Loucy (cell line): ENCODE data around the gene RNF11.
A peak's percentile ranks its signal among the peaks of the same experiment; 100 is the strongest.

ENCODE experiments used
- H2AFZ ChIP-seq: fragments of 200-600 bp; sonication (generic); 2 replicates; pipeline ENCODE4 v1.6.0; 2016; ENCODE audit warnings: antibody characterized with exemption, mild to moderate bottlenecking, low read length, moderate library complexity
- H3F3A ChIP-seq: fragments of 200-600 bp; 2 replicates; pipeline ENCODE4 v1.6.0; 2016; ENCODE audit warnings: antibody characterized with exemption, low read depth, mild to moderate bottlenecking
- H3K27me3 ChIP-seq: fragments of 200-600 bp; sonication (generic); 2 replicates; pipeline ENCODE4 v1.6.1; 2014; ENCODE audit warnings: low read length, mild to moderate bottlenecking; ENCODE audit not compliant: insufficient read depth, poor library complexity, severe bottlenecking
- H3K36me3 ChIP-seq: fragments of 200-600 bp; sonication (generic); 2 replicates; pipeline ENCODE4 v1.6.1; 2016; ENCODE audit warnings: low read length; ENCODE audit not compliant: insufficient read depth
- H3K4me1 ChIP-seq: fragments of 200-600 bp; sonication (generic); 2 replicates; pipeline ENCODE4 v1.5.1; 2014; ENCODE audit warnings: low read length, mild to moderate bottlenecking; ENCODE audit not compliant: insufficient read depth, poor library complexity, severe bottlenecking
- H3K4me2 ChIP-seq: fragments of 200-600 bp; sonication (generic); 2 replicates; pipeline ENCODE4 v1.6.0; 2014; ENCODE audit warnings: antibody characterized with exemption, low read length, low read depth, mild to moderate bottlenecking; ENCODE audit not compliant: poor library complexity, severe bottlenecking
- H3K4me3 ChIP-seq: fragments of 200-600 bp; sonication (generic); 2 replicates; pipeline ENCODE4 v1.5.1; 2014; ENCODE audit warnings: low read length, mild to moderate bottlenecking, mixed read lengths; ENCODE audit not compliant: poor library complexity, severe bottlenecking
- H3K79me2 ChIP-seq: fragments of 200-600 bp; sonication (generic); 2 replicates; pipeline ENCODE4 v1.6.1; 2014; ENCODE audit warnings: low read length; ENCODE audit not compliant: insufficient read depth
- H3K9ac ChIP-seq: fragments of 200-600 bp; sonication (generic); 2 replicates; pipeline ENCODE4 v1.6.0; 2014; ENCODE audit warnings: mild to moderate bottlenecking, low read depth, low read length, moderate library complexity; ENCODE audit not compliant: poor library complexity, severe bottlenecking
- H3K9me2 ChIP-seq: fragments of 200-600 bp; sonication (generic); replicated peaks from 2 replicates; pipeline ENCODE4 v1.6.1; 2016; ENCODE audit warnings: low read depth, low read length, mixed read lengths
- H3K9me3 ChIP-seq: fragments of 200-600 bp; sonication (generic); 2 replicates; pipeline ENCODE4 v1.6.1; 2014; ENCODE audit warnings: mild to moderate bottlenecking, antibody characterized with exemption, low read length, low read depth; ENCODE audit not compliant: insufficient read depth
- H4K20me1 ChIP-seq: fragments of 200-600 bp; sonication (generic); 2 replicates; pipeline ENCODE4 v1.6.0; 2014; ENCODE audit warnings: antibody characterized with exemption, low read length, mild to moderate bottlenecking; ENCODE audit not compliant: insufficient read depth, poor library complexity, severe bottlenecking
- EZH2phosphoT487 ChIP-seq: fragments of 200-600 bp; IDR thresholded peaks from 2 replicates; pipeline ENCODE4 v1.6.1; 2018; ENCODE audit warnings: antibody characterized with exemption, mild to moderate bottlenecking, moderate library complexity, borderline replicate concordance
- TF ChIP-seq, protein P1 (sequence below): fragments of 200-600 bp; sonication (generic); conservative IDR thresholded peaks from 2 replicates; pipeline ENCODE4 v1.5.1; 2014; ENCODE audit warnings: mild to moderate bottlenecking, antibody characterized with exemption, low read length

Gene RNF11

DNA sequence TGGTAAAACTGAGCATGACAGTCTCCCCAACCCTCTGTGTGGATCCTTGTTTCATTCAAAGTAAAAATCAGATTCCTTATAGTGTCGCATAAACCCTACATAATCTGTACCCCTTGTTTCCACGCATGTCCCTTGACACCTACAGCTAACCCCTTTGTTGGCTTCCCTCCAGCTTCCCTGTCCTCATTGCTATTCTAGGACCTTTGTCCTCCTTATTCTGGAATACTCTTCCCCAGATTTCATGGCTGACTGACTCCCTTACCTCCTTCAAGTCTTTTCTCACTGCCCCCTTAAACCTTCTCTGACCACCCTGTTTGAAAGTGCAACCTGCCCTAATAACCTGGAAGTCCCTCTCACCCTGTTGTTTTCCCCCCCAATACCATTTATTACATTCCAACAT, 4.0 kb downstream of the RNF11 start:
- Histone ChIP-seq H3K4me3 (peak overlapping the region; percentile 84), H3K9ac (peak overlapping the region; percentile 52), H3K27me3 (no peaks in the 10 kb centered on the region), H3K36me3 (no peaks in the 10 kb centered on the region), H2AFZ (no peak overlapping the region), H3K9me2 (no peaks in the 10 kb centered on the region), H3K79me2 (peaks cover 91% of the 10 kb centered on the region), H3K4me2 (peak overlapping the region; percentile 99), H3K4me1 (peaks cover 60% of the 10 kb centered on the region), H3F3A (no peaks in the 10 kb centered on the region), H3K9me3 (no peaks in the 10 kb centered on the region), H4K20me1 (peaks cover 66% of the 10 kb centered on the region)
- TF ChIP-seq EZH2phosphoT487: no peak

DNA sequence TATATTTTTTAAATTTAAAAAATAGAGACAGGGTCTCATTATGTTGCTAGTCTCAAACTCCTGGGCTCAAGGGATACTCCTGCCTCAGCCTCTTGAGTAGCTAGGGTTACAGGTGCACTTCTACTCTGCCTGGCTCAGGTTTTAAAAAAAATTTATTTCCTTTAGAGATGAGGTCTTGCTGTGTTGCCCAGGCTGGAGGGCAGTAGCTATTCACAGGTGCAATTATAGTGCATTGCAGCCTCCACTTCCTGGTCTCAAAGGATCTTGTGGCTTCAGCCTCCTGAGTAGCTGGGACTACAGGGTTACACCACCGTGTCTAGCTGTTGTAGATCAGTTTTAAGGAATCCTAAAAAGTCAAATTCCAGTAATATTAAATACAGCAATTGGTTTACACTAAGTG, 5.0 kb downstream of the RNF11 start:
- H2AFZ ChIP-seq: no peak overlapping the region
- no peaks in the 10 kb centered on the region for H3K9me3 ChIP-seq
- no peak for TF ChIP-seq EZH2phosphoT487
- TF ChIP-seq, protein P1, sequence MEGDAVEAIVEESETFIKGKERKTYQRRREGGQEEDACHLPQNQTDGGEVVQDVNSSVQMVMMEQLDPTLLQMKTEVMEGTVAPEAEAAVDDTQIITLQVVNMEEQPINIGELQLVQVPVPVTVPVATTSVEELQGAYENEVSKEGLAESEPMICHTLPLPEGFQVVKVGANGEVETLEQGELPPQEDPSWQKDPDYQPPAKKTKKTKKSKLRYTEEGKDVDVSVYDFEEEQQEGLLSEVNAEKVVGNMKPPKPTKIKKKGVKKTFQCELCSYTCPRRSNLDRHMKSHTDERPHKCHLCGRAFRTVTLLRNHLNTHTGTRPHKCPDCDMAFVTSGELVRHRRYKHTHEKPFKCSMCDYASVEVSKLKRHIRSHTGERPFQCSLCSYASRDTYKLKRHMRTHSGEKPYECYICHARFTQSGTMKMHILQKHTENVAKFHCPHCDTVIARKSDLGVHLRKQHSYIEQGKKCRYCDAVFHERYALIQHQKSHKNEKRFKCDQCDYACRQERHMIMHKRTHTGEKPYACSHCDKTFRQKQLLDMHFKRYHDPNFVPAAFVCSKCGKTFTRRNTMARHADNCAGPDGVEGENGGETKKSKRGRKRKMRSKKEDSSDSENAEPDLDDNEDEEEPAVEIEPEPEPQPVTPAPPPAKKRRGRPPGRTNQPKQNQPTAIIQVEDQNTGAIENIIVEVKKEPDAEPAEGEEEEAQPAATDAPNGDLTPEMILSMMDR: no peak
- peaks cover 66% of the 10 kb centered on the region for H4K20me1 ChIP-seq
- peaks cover 51% of the 10 kb centered on the region for H3K4me1 ChIP-seq
- no peaks in the 10 kb centered on the region for H3K27me3 ChIP-seq
- H3K4me2 ChIP-seq: peak overlapping the region; percentile 99
- no peaks in the 10 kb centered on the region for H3K9me2 ChIP-seq
- no peaks in the 10 kb centered on the region for H3K36me3 ChIP-seq
- peak overlapping the region; percentile 84 for H3K4me3 ChIP-seq
- peak overlapping the region; percentile 19 for H3K9ac ChIP-seq
- H3F3A ChIP-seq: no peaks in the 10 kb centered on the region
- H3K79me2 ChIP-seq: peaks cover 98% of the 10 kb centered on the region

DNA sequence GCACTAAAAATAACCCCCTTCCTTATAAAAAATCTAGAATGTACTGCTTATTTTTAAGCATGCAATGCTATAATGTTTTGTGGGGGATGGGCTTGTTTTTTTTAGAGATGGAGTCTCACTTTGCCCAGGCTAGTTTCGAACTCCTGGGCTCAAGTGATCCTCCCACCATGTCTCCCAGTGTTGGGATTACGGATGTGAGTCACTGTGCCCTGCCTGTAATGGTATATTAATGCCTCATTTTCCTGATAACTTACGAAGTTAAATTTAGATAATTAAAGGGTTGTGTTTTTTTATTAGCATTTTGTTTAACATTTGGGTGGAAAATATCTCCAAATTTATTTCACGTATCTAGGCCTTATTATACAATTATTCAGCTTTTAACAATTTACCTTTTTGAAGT, 6.5 kb downstream of the RNF11 start:
- TF ChIP-seq, protein P1: no peak
- TF ChIP-seq EZH2phosphoT487: no peak
- Histone ChIP-seq H3K4me1 (peaks cover 53% of the 10 kb centered on the region), H3K27me3 (no peaks in the 10 kb centered on the region), H3K9me3 (no peaks in the 10 kb centered on the region), H3K79me2 (peaks cover 98% of the 10 kb centered on the region), H3F3A (no peaks in the 10 kb centered on the region), H2AFZ (no peak overlapping the region), H3K9ac (no peak overlapping the region), H3K4me3 (peak overlapping the region; percentile 40), H3K36me3 (no peaks in the 10 kb centered on the region), H4K20me1 (peaks cover 65% of the 10 kb centered on the region), H3K9me2 (no peaks in the 10 kb centered on the region), H3K4me2 (peak overlapping the region; percentile 99)

DNA sequence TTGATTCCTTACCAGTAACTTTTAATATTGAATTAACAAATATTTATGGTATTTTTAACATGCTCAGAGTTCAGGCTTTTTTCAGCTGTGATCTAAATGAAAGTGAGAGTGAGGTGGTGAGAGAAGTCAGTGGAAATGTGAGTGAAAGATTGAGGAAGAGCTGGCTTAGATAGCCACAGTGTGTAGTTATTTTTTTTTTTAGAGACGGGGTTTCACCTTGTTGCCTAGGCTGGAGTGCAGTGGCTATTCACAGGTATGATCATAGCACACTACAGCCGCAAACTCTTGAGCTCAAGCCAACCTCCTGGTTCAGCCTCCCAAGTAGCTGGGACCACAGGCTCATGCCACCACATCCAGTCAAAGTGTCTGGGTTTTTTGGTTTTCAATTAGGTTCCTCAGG, 10.9 kb downstream of the RNF11 start:
- H3K4me1 ChIP-seq: peaks cover 19% of the 10 kb centered on the region
- H3K27me3 ChIP-seq: no peaks in the 10 kb centered on the region
- H3K79me2 ChIP-seq: peaks cover 97% of the 10 kb centered on the region
- peak overlapping the region; percentile 26 for H3K4me2 ChIP-seq
- H2AFZ ChIP-seq: no peak overlapping the region
- H3K4me3 ChIP-seq: no peak overlapping the region
- no peaks in the 10 kb centered on the region for H3F3A ChIP-seq
- peak overlapping the region; percentile 27 for H3K9ac ChIP-seq
- H3K9me3 ChIP-seq: no peaks in the 10 kb centered on the region
- H3K9me2 ChIP-seq: no peaks in the 10 kb centered on the region
- peaks cover 36% of the 10 kb centered on the region for H4K20me1 ChIP-seq
- no peaks in the 10 kb centered on the region for H3K36me3 ChIP-seq
- TF ChIP-seq, protein P1: no peak
- TF ChIP-seq EZH2phosphoT487: no peak
